ENCODE data around the gene PCDHGA6.
A peak's percentile ranks its signal among the peaks of the same experiment; 100 is the strongest.
"Not testable (repeated sequence)": the region's sequence is repeated elsewhere in the genome, so short reads cannot be mapped to it uniquely, and the experiment has no call there.

Gene PCDHGA6

GRCh38 chr5:141394401-141395187 is 20.9 kb downstream of the PCDHGA6 start:
- DNase-seq: not testable (repeated sequence)

DNA sequence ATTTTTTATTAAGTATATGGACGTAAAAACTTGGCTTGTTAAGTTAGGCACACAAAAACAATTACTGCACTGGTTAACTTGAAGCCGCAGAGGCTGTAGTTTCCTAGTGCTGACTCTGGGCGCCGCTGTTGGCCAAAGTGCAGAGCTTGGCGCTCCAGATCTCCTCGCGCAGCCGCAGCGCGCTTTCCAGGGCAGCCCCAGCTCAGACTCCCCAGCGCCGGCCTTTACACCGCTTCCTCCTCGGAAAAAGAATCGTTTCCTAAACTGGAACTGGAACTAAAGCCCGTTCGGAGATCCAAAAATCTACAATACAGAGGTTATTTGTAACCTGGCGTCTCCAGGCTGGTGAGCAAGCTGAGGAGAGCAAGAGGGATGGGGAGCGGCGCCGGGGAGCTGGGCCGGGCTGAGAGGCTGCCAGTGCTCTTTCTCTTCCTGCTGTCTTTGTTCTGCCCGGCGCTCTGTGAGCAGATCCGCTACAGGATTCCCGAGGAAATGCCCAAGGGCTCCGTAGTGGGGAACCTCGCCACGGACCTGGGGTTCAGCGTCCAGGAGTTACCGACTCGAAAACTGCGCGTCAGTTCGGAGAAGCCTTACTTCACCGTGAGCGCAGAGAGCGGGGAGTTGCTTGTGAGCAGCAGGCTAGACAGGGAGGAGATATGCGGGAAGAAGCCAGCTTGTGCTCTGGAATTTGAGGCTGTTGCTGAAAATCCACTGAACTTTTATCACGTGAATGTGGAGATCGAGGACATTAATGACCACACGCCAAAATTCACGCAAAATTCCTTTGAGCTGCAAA is 24.3 kb downstream of the PCDHGA6 start, which contains the start of gene PCDHGB5:
Gene PCDHGB5 (plus strand): TSS at position 192 of the 796 bp plus-strand sequence. CDS start 181 bp downstream, at position 373.
- DNase-seq: peak in 1 of 5 experiments; percentile 45

DNA sequence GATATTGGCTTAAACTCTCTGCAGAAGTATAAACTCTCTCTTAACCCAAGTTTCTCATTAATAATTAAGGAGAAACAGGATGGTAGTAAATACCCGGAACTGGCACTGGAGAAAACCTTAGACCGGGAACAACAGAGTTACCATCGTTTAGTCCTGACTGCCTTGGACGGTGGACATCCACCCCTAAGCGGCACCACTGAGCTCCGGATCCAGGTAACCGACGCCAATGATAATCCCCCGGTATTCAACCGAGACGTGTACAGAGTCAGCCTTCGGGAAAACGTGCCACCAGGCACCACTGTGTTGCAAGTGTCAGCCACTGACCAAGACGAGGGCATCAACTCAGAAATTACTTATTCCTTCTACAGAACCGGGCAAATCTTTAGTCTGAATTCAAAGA is 24.9 kb downstream of the PCDHGA6 start:
- DNase-seq: no peak

DNA sequence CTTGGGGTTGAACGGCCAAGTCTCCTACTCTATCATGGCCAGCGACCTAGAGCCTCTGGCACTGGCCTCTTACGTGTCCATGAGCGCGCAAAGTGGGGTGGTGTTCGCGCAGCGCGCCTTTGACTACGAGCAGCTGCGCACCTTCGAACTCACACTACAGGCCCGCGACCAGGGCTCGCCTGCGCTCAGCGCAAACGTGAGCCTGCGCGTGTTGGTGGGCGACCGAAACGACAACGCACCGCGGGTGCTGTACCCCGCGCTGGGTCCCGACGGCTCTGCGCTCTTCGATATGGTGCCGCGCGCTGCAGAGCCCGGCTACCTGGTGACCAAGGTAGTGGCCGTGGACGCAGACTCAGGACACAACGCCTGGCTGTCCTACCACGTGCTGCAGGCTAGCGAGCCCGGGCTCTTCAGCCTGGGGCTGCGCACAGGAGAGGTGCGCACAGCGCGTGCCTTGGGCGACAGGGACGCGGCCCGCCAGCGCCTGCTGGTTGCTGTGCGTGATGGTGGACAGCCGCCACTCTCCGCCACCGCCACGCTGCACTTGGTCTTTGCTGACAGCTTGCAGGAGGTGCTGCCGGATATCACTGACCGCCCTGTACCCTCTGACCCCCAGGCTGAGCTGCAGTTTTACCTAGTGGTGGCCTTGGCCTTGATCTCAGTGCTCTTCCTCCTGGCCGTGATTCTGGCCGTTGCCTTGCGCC is 26.0 kb downstream of the PCDHGA6 start:
- no peak for DNase-seq

DNA sequence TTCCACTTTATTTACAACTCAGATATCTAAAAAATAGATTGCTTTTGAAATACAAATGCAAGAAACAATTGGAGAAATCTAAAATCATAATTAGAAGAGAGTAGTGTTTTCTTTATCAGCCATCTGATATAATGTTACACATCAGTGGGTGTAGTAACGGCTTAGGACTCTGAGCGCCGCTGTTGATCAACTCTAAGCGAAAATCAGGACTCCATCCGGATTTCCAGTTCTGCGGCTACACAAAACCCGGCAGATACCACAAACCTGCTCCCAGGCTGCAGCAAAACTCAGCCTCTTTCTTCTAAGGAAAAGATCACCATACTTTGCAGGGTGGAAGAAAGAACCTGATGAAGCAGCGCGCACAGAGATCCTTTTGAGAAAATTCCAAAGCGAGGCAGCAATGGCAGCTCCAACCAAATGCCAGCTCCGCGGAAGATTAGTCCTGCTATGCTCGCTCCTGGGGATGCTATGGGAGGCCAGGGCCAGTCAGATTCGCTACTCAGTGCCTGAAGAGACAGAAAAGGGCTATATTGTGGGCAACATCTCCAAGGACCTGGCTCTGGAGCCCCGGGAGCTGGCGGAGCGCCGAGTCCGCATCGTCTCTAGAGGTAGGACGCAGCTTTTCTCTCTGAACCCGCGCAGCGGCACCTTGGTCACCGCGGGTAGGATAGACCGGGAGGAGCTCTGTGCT is 29.0 kb downstream of the PCDHGA6 start, which contains the start of gene PCDHGA9:
Gene PCDHGA9 (plus strand): TSS at position 226 of the 691 bp plus-strand sequence. CDS start 175 bp downstream, at position 401.
- no peak for DNase-seq

DNA sequence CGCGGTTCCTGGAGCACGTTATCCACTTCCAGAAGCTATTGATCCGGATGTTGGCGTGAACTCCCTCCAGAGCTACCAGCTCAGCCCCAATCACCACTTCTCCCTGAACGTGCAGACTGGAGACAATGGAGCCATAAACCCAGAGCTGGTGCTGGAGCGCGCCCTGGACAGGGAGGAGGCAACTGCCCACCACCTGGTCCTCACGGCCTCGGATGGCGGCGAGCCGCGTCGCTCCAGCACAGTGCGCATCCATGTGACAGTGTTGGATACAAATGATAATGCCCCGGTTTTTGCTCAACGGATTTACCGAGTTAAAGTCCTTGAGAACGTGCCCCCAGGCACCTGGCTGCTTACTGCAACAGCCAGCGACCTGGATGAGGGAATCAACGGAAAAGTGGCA is 29.7 kb downstream of the PCDHGA6 start:
- DNase-seq: no peak

GRCh38 chr5:141407790-141408505 is 34.3 kb downstream of the PCDHGA6 start, which contains the start of gene PCDHGB6:
Gene PCDHGB6, plus strand, starts transcription at chr5:141408021. Its CDS starts 182 bp downstream, at chr5:141408203.
- DNase-seq: peak in 1 of 5 experiments; percentile 36

GRCh38 chr5:141409598-141410306 is 36.1 kb downstream of the PCDHGA6 start:
- no peak for DNase-seq

GRCh38 chr5:141411575-141411974 is 37.9 kb downstream of the PCDHGA6 start:
- DNase-seq: no peak

- peak in 3 of 5 experiments; percentile 40 to 65 (median 46) for DNase-seq
Observed at GRCh38 chr5:141412854-141413539, 39.3 kb downstream of the PCDHGA6 start, which contains the start of gene PCDHGA10. Gene PCDHGA10, plus strand, starts transcription at chr5:141412987. Its CDS starts 189 bp downstream, at chr5:141413176.

GRCh38 chr5:141413540-141414069 is 39.9 kb downstream of the PCDHGA6 start:
- no peak for DNase-seq

DNA sequence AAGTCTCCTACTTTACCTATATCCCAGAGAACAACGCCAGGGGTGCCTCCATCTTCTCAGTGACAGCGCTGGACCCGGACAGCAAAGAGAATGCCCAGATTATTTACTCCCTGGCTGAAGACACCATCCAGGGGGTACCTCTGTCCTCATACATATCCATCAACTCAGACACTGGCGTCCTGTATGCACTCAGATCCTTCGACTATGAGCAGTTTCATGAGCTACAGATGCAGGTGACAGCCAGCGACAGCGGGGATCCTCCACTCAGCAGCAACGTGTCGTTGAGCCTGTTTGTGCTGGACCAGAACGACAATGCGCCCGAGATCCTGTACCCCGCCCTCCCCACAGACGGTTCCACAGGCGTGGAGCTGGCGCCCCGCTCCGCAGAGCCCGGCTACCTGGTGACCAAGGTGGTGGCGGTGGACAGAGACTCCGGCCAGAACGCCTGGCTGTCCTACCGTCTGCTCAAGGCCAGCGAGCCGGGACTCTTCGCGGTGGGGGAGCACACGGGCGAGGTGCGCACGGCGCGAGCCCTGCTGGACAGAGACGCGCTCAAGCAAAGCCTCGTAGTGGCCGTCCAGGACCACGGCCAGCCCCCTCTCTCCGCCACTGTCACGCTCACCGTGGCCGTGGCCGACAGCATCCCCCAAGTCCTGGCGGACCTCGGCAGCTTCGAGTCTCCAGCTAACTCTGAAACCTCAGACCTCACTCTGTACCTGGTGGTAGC is 41.0 kb downstream of the PCDHGA6 start:
- not testable (repeated sequence) for DNase-seq

DNA sequence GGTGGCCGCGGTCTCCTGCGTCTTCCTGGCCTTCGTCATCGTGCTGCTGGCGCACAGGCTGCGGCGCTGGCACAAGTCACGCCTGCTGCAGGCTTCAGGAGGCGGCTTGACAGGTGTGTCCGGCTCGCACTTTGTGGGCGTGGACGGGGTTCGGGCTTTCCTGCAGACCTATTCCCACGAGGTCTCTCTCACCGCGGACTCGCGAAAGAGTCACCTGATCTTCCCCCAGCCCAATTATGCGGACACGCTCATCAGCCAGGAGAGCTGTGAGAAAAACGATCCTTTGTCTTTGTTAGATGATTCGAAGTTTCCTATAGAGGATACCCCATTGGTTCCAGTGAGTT is 41.6 kb downstream of the PCDHGA6 start:
- DNase-seq: not testable (repeated sequence)

- peak in 3 of 5 experiments; percentile 21 to 56 (median 35) for DNase-seq
Observed at GRCh38 chr5:141417494-141418172, 43.9 kb downstream of the PCDHGA6 start, which contains the start of gene PCDHGB7. Gene PCDHGB7, plus strand, starts transcription at chr5:141417677. Its CDS starts 183 bp downstream, at chr5:141417860.

DNA sequence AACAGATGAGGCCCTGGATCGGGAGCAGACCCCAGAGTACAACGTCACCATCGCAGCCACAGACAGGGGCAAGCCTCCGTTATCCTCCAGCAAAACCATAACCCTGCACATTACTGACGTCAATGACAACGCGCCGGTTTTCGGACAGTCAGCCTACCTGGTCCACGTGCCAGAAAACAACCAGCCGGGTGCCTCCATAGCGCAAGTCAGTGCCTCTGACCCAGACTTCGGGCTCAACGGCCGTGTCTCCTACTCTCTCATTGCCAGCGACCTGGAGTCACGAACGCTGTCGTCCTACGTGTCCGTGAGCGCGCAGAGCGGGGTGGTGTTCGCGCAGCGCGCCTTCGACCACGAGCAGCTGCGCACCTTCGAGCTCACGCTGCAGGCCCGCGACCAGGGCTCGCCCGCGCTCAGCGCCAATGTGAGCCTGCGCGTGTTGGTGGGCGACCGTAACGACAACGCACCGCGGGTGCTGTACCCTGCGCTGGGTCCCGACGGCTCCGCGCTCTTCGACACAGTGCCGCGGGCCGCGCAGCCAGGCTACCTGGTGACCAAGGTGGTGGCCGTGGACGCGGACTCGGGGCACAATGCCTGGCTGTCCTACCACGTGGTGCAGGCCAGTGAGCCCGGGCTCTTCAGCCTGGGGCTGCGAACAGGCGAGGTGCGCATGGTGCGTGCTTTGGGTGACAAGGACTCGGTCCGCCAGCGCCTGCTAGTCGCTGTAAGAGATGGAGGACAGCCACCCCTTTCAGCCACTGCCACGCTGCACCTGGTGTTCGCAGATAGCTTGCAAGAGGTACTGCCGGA is 45.6 kb downstream of the PCDHGA6 start:
- DNase-seq: no peak

- peak in 1 of 5 experiments; percentile 45 for DNase-seq
Observed at GRCh38 chr5:141420855-141421488, 47.3 kb downstream of the PCDHGA6 start, which contains the start of gene PCDHGA11. Gene PCDHGA11, plus strand, starts transcription at chr5:141421051. Its CDS starts 177 bp downstream, at chr5:141421228.

DNA sequence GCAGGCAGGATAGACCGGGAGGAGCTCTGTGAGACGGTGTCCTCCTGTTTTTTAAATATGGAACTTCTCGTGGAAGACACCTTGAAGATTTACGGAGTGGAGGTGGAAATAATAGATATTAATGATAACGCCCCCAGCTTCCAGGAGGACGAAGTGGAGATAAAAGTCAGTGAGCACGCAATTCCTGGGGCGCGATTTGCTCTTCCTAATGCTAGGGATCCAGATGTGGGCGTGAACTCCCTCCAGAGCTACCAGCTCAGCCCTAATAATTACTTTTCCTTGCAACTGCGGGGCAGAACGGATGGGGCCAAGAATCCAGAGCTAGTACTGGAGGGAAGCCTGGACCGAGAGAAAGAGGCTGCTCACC is 47.8 kb downstream of the PCDHGA6 start:
- DNase-seq: no peak

Data from T-helper 2 cell (primary cell).